Stimulated activated naive CD4-positive, alpha-beta T cell (primary cell): ENCODE measurements around the gene SLC12A7.
"Not testable (repeated sequence)": the region's sequence is repeated elsewhere in the genome, so short reads cannot be mapped to it uniquely, and the experiment has no call there.

Source experiments
- DNase-seq, 6 experiments: peaks; one replicate each; lab custom pipeline; 2025; lab: John Stamatoyannopoulos, UW

SLC12A7 gene

DNA sequence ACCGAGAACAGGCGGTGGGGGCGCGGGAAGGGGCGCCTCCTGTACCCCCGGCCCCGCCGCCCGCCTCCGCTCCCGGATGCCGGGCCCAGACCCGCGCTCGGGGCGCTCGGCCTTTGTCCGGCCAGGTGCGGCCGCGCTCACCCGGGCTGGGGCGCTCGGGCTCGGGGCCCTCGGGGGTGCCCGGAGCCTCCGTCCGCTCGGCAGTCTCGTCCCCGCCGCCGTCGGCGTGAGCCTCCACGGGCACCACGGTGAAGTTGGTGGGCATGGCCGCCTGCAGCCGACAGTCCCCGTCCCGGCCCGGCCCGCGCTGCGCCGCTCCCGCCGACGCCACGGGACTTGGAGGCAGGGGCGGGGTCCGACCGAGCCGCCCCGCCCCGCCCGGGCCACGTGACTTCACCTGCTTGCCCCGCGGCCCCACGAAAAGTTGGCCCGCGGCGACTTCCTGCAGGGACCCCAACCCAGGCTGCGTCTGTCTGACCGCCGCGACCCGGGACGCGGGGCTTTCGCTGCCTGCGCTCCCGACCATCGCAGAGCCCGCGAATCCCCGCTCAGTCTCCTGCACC, at the start of gene SLC12A7:
SLC12A7 (minus strand) TSS at position 337 of the 563 bp plus-strand sequence; CDS start at position 265, 72 bp downstream.
- peak; percentile 18 to 67 (median 58) for DNase-seq

DNA sequence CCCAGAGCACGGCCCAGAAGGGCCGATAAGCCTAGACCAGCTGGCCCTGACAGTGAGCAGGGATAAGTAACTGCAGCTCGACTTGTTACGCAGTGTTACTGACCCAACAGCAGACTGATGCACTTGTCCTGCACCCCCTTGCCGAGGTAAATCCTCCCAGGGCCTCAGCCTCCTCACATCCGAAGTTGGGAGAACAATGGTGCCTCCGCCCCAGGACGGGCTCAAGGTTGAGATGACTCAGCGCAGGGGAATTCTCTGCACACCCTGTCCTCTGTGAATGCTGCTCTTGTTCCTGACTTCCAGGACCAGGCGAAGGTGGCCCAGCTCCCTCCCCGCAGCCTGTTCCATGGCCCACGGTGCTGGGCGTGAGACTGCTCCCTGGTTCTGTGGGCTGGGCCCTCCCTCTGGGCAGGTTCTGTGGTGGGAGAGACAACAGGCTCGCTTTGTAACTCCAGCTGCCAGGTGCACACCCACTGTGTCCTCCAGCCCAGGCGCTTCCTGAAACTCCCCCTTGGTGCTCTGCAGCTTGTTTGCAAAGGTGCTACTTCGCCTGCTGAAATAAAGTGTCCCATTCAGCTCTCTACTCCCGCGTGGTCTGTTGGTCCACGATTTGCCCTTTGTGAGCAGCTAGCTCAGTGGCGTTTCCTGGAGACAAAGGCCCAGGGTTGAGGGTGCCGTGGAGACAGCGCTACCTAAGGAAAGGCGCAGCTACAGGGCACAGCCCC, 49.4 kb upstream of the SLC12A7 start:
- DNase-seq: no peak

DNA sequence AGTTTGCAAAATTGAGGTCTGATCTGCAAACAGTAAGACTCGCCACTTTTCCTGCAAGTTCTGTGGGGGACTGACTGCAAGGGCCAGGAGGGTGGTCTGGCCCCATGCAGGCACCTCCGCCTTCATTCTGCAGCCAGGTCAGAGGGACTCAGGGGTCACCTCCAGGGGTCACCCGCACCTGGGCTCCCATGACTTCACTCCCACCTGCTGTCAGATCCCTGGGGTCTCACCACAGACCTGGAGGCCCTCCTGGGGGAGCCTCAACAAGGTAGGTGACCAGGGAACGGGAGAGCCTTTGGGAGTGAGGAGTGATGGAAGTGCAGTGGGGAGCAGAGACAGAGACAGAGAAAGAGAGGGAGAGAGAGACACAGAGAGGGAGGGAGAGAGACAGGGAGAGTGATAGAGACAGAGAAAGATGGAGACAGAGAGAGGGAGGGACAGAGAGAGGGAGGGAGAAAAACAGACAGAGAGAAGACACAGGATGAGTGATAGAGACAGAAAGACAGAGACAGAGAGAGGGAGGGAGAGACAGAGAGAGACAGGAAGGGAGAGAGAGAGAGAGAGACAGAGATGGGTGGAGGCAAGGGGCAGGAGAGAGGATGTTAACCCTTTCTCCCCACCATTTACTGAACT, 48.0 kb upstream of the SLC12A7 start:
- no peak for DNase-seq

DNA sequence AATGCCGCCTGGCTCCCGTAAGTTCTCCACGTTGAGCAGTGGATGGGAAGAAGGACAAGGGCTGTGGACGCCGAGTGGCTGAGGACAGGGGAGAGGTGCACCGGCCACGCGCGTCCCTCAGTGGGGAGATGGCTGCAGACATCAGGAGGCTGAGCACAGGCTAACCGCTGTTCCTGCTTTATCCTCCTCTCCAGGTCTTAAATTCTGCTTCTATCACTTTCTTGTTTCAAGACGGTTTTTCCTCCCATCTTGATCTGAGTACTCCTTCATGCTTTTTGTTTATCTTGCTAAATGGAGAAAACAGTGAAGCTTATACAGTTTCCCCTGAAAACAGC, 47.4 kb upstream of the SLC12A7 start:
- DNase-seq: no peak

GRCh38 chr5:1158647-1159340, 46.9 kb upstream of the SLC12A7 start:
- no peak for DNase-seq

GRCh38 chr5:1157461-1157986, 45.7 kb upstream of the SLC12A7 start:
- not testable (repeated sequence) for DNase-seq

- DNase-seq: no peak
These were observed 45.0 kb upstream of the SLC12A7 start for GRCh38 chr5:1156754-1157460.

DNA sequence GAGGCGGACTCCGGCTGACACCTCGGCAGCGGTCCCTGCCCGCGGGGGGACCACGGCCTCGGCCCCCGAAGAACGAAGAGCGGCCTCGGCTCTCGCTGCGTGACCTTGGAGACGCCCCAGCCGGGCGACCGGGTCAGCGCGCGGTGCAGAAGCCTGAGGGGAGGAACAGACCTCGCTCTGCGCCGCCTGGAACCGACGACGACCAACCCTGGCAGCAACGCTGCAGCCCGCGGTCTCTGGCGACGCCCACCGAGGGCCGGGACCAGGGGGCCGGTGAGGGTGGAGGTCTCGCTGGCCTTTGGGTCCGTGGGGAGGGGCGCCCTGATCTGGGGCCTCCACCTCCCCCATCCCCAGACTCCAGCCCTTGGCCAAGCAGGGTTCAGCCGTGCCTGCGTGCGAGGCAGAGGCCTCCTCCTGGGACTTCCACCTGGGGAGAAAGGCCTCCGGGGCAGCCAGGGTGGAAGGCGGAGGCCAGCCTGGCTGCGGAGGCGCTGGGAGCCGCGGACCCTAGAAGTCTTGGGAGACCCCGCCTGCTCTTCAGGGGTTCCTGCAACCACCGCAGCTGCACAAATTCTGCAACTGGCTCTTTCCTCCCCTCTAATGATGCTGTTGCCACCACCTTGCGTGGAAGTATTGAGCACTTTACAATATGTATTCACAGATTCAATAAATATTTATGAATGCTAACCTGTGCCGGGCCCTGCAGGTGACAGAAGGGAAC, 44.3 kb upstream of the SLC12A7 start:
- DNase-seq: no peak

DNA sequence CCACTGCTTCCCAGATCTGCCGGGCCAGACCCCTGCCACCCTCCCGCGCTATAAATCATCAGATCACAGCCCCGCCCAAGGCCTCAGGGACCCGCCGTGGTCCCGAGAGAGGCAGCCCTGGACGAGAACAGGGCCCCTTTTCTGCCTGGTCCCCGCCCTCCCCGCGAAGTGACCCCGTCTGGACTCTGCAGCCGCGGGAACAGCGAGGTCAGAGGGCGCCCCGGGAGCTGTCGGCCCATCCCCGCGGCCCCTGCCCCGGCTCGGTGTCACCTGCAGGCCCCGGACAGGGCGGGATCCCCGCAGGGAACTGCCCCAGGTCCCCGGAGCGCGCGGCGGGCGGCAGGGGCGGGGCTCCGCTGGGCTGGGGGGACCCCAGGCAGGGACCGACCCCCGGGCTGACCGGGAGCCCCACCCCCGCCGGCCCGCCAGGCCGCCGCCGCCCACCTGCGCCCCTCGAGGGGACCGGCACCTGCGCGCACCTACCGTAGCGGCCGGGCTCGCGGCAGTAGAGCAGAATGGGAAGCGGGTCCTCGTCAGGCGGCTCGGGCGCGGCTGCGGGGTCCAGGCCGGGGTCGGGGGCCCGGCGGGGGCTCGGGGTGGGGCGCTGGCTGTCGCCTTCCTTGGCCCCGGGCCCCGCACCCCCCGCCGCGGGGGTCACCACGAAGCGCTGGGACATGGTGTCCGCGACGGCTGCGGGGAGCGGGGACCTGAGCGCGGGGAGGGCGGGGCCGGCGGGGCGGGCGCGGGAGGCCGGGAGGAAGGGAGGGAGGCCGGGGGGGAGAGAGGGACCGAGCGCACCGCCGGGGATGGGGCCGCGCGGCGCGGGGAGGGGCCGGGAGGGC, 43.5 kb upstream of the SLC12A7 start:
- no peak for DNase-seq

DNA sequence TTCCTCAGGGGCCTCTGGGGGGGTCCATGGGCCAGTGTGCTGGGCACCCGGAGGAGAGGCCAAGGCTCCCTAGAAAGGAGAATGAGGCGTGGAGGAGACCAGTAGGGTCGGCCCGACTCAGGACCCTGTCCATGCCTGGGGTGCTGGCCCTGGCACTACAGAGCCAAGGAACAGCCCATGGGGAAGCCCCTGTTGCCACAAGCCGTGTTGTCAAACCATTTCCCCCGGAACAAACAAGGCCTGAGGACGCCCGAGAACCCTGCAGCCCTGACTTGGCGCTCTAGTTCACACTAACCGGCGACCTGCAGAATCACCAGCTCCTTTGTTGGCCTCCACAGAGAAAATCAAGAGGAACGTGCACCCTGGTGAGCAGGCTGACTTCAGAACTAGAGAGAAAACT, 41.6 kb upstream of the SLC12A7 start:
- no peak for DNase-seq

GRCh38 chr5:1152771-1153282, 41.0 kb upstream of the SLC12A7 start:
- no peak for DNase-seq

- no peak for DNase-seq
These were observed 40.3 kb upstream of the SLC12A7 start for GRCh38 chr5:1152156-1152555.

GRCh38 chr5:1151316-1151715, 39.5 kb upstream of the SLC12A7 start:
- DNase-seq: no peak

- no peak for DNase-seq
These were observed 39.0 kb upstream of the SLC12A7 start for GRCh38 chr5:1150866-1151265.

DNA sequence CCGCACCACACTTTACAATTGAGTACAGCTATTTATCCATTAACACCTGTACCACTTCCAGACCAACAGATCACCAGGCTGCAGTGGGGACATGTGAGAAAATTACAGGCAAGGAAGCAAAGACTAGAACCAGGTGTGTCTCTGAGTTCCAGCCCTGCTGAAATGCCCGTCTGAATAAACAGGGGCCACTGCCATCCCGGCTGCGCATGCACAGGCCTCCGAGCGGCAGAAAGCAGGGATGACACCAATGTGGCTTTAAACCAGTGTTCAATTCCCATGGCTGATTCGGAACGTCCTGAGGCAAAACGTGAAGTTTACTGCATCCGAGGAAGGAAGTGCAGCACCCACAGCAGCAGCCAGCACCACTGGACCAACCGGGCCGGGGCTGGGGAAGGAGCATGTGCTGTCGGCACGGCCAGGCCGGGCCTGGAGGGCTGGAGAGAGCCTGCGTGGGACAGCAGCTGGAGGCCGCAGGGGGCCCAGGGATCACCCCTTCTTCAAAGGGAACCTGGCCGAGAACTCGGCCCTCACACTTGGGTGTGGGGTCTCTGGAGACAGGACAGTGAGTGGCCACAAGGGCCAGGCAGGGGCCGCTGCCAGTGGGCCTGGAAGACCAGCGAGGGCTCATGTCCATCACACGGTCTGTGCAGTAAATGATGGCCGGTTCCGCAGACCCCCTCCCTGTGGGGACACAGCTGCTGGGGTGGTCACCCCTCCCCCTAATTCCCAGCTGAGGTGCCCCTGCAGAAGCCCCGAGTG, 33.0 kb upstream of the SLC12A7 start:
- DNase-seq: no peak

- no peak for DNase-seq
These were observed 32.2 kb upstream of the SLC12A7 start for GRCh38 chr5:1144089-1144488.

GRCh38 chr5:1143670-1143951, 31.7 kb upstream of the SLC12A7 start:
- DNase-seq: no peak

DNA sequence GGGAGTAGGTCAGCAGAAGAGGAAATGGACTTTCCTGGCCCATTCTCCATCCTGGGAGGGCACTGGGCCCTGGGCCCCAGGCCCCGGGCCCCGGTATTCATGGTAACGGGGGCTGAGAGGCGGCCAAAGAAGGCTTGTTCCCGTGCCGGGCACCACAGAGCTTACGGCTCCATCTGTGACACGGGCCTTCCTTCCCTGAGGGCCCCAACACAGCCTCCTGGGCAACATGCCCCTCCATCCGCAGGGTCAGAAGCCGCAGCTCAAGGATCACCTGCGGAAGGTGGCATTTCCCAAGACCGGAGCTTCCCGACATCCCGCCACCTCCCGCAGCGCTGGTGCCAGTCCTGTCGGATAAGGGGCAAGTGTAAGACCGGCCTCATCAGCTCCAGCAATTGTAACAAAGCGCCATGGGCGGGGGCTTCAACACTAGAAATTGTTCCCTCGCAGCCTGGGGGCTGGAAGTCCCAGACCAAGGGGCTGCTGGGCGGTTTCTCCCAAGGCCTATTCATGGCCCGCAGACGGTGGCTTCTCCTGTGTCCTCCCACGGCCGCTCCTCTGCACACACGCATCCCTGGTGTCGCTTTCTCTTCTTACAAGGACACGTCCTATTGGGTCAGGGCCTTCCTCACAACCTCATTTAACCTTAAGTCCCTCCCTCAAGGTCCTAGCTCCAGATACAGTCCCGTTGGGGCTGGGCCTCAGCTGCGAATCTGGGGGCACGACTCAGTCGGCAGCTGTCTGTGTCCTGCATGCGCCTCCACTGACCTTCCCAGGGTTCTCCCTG, 31.2 kb upstream of the SLC12A7 start:
- DNase-seq: no peak

- no peak for DNase-seq
These were observed 30.0 kb upstream of the SLC12A7 start for GRCh38 chr5:1141834-1142233.
